Loucy (cell line): Measurements from ENCODE around the gene ACAP1.

Experiments used
- H2AFZ ChIP-seq: fragments of 200-600 bp; sonication (generic); 2 replicates; pipeline ENCODE4 v1.6.0; 2016; ENCODE audit warnings: antibody characterized with exemption, mild to moderate bottlenecking, low read length, moderate library complexity
- H3F3A ChIP-seq: fragments of 200-600 bp; 2 replicates; pipeline ENCODE4 v1.6.0; 2016; ENCODE audit warnings: antibody characterized with exemption, low read depth, mild to moderate bottlenecking
- H3K27me3 ChIP-seq: fragments of 200-600 bp; sonication (generic); 2 replicates; pipeline ENCODE4 v1.6.1; 2014; ENCODE audit warnings: low read length, mild to moderate bottlenecking; ENCODE audit not compliant: insufficient read depth, poor library complexity, severe bottlenecking
- H3K36me3 ChIP-seq: fragments of 200-600 bp; sonication (generic); 2 replicates; pipeline ENCODE4 v1.6.1; 2016; ENCODE audit warnings: low read length; ENCODE audit not compliant: insufficient read depth
- H3K4me1 ChIP-seq: fragments of 200-600 bp; sonication (generic); 2 replicates; pipeline ENCODE4 v1.5.1; 2014; ENCODE audit warnings: low read length, mild to moderate bottlenecking; ENCODE audit not compliant: insufficient read depth, poor library complexity, severe bottlenecking
- H3K4me2 ChIP-seq: fragments of 200-600 bp; sonication (generic); 2 replicates; pipeline ENCODE4 v1.6.0; 2014; ENCODE audit warnings: antibody characterized with exemption, low read length, low read depth, mild to moderate bottlenecking; ENCODE audit not compliant: poor library complexity, severe bottlenecking
- H3K4me3 ChIP-seq: fragments of 200-600 bp; sonication (generic); 2 replicates; pipeline ENCODE4 v1.5.1; 2014; ENCODE audit warnings: low read length, mild to moderate bottlenecking, mixed read lengths; ENCODE audit not compliant: poor library complexity, severe bottlenecking
- H3K79me2 ChIP-seq: fragments of 200-600 bp; sonication (generic); 2 replicates; pipeline ENCODE4 v1.6.1; 2014; ENCODE audit warnings: low read length; ENCODE audit not compliant: insufficient read depth
- H3K9ac ChIP-seq: fragments of 200-600 bp; sonication (generic); 2 replicates; pipeline ENCODE4 v1.6.0; 2014; ENCODE audit warnings: mild to moderate bottlenecking, low read depth, low read length, moderate library complexity; ENCODE audit not compliant: poor library complexity, severe bottlenecking
- H3K9me2 ChIP-seq: fragments of 200-600 bp; sonication (generic); replicated peaks from 2 replicates; pipeline ENCODE4 v1.6.1; 2016; ENCODE audit warnings: low read depth, low read length, mixed read lengths
- H3K9me3 ChIP-seq: fragments of 200-600 bp; sonication (generic); 2 replicates; pipeline ENCODE4 v1.6.1; 2014; ENCODE audit warnings: mild to moderate bottlenecking, antibody characterized with exemption, low read length, low read depth; ENCODE audit not compliant: insufficient read depth
- H4K20me1 ChIP-seq: fragments of 200-600 bp; sonication (generic); 2 replicates; pipeline ENCODE4 v1.6.0; 2014; ENCODE audit warnings: antibody characterized with exemption, low read length, mild to moderate bottlenecking; ENCODE audit not compliant: insufficient read depth, poor library complexity, severe bottlenecking
- CTCF ChIP-seq: fragments of 200-600 bp; sonication (generic); conservative IDR thresholded peaks from 2 replicates; pipeline ENCODE4 v1.5.1; 2014; ENCODE audit warnings: mild to moderate bottlenecking, antibody characterized with exemption, low read length
- EZH2phosphoT487 ChIP-seq: fragments of 200-600 bp; IDR thresholded peaks from 2 replicates; pipeline ENCODE4 v1.6.1; 2018; ENCODE audit warnings: antibody characterized with exemption, mild to moderate bottlenecking, moderate library complexity, borderline replicate concordance

Gene ACAP1

GRCh38 chr17:7396147-7396546 lies 59.8 kb downstream of the ACAP1 start:
- Histone ChIP-seq H3K27me3 (no peaks in the 10 kb centered on the region), H4K20me1 (no peaks in the 10 kb centered on the region), H3K4me1 (peaks cover 14% of the 10 kb centered on the region), H3F3A (no peaks in the 10 kb centered on the region), H2AFZ (no peak overlapping the region), H3K9ac (no peak overlapping the region), H3K4me3 (no peak overlapping the region), H3K9me2 (no peaks in the 10 kb centered on the region), H3K79me2 (no peaks in the 10 kb centered on the region), H3K36me3 (no peaks in the 10 kb centered on the region), H3K4me2 (no peak overlapping the region), H3K9me3 (no peaks in the 10 kb centered on the region)
- no peak for TF ChIP-seq EZH2phosphoT487
- TF ChIP-seq CTCF: no peak

- Histone ChIP-seq H2AFZ (no peak overlapping the region), H3K4me1 (peaks cover 19% of the 10 kb centered on the region), H3K27me3 (no peaks in the 10 kb centered on the region), H4K20me1 (no peaks in the 10 kb centered on the region), H3K4me2 (no peak overlapping the region), H3K9me2 (no peaks in the 10 kb centered on the region), H3K9ac (no peak overlapping the region), H3K36me3 (no peaks in the 10 kb centered on the region), H3K79me2 (peaks cover 6% of the 10 kb centered on the region), H3K9me3 (no peaks in the 10 kb centered on the region), H3K4me3 (no peak overlapping the region), H3F3A (no peaks in the 10 kb centered on the region)
- TF ChIP-seq EZH2phosphoT487 (no peak), CTCF (no peak)
These were observed 62.3 kb downstream of the ACAP1 start for GRCh38 chr17:7398612-7399011.
